ENCODE data around the gene AGMAT. TPM values are rescaled to one million over a fixed set of nuclear protein-coding genes. Genes with fewer than 3 reads are reported as not detected.
"Not testable (repeated sequence)": the region's sequence is repeated elsewhere in the genome, so short reads cannot be mapped to it uniquely, and the experiment has no call there.

The AGMAT gene
- total RNA-seq, 1 experiment from 2014 or later, result 4.3 TPM

DNA sequence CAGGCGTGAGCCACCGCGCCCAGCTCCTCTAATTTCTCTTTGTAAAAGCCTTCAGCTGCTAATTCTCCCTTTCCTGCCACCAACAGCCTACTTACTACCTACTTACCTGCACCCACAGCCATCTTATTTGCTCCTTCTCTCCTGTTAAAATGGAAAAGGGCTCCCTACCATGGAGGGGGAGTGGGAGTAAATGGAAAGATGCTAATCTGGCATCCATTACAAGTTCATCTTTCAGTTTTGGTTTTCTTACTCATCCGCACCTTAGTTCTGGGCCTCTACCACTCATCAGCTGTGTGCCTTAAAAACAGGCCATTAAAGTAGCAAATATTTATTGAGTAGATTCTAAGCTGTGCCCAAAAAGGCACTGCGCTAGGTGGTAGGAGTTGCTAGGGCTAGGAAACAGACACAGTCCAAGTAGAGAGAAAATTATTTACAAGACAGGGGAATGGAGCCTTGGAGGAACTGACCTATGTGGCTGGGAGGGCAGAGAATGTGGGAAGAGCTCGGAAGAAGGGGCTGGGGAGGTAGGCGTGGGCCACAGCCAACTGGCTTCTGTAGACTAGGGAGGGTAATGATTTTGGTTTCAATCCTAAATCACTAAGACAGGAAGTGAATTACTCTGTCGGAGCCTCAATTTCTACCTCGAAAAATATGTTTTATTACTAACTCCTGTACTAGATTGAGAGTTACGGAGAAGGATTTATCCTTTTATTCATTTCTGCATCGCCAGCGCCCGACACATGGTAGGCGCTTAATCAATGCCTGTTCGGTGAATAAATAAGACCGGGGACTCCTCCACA, 31.7 kb upstream of the AGMAT start:
- peak; percentile 63 for DNase-seq (ENCODE audit: low read depth)

DNA sequence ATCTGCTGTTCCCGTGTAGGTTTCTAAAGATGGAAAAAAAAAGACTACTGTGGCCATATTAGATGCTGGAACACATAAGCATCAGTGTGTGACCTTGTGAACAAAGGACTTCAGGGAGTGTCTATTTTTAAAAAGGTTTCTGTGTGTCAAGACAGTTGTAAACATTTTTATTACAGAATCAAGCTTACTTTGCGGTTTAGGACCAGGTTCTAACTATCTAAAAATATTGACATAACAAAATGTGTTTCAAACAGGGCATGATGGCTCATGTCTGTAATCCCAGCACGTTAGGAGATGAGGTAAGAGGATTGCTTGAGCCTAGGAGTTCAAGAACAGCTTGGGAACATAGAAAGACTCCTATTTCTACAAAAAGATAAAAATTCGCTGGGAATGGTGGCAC, 25.3 kb upstream of the AGMAT start:
- DNase-seq (ENCODE audit: low read depth), result no peak

DNA sequence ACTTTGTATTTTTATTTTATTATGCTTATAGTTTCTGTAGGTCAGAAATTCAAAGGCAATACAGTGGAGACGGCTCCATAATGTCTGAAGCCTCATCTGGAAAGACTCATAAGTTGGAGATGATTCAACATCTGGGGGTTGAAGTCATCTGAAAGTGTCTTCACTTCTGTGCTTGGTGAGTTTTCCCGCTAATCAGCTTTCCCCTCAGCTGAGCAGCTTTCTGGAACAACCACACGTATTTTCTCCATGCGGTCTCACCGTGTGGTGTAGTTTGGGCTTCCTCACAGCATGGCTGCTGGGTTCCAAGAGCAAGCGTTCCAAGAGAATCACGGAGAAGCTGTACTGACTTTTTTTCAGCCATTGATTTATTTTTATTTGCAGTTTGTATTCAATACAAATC, 24.8 kb upstream of the AGMAT start:
- no peak for DNase-seq (ENCODE audit: low read depth)

DNA sequence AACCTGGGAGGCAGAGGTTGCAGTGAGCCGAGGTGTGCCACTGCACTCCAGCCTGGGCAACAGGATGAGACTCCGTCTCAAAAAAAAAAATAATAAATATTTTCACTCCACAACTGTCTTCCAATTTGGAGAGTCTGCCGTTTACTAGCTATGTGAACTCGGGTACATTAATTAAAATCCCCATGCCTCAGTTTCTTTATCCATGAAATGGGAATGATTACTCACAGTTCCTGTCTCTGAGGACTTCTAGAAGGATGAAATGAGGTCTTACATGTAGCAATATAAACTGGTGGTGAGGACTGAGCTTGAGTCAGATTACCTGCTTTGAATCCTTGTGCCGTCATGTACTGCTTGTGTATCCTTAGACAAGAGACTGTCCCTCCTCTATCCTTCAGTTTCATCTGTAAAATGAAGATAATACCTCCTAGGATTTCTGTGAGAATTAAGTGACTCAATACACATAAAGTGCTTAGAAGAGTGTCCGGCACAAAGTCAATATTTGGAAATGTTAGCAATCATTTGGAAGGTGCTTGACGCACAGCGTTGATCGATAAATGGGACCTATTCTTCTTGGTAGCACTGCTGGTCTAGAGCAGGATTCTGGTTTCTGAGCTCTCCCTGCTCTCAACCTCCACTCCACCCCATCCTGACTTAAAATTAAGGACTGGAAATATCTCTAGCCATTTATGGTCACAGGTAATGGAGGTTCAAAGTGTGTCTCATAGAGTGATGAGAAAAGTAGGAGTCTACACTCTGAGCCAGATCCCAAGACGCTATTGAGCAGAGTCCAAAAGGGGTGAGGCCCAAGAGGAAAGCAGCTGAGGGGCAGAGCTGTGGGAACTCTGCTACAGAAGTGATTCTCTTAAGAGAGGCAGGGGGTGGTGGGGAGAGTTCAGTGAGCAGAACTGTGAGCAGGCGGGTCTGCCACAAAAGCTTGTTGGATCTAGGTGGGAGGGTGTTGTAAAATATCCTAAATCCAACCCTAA, 20.8 kb upstream of the AGMAT start:
- DNase-seq (ENCODE audit: low read depth), result no peak

DNA sequence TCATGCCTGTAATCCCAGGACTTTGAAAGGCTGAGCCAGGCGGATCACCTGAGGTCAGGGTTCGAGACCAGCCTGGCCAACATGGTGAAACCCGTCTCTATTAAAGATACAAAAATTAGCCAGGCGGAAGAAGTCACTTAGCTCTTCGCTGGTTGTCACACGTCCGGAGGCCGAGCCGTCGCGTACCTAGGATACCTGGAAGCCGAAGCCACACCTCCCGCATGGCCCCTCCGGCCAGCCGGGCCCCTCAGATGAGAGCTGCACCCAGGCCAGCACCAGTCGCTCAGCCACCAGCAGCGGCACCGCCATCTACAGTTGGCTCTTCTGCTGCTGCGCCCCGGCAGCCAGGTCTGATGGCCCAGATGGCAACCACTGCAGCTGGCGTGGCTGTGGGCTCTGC, 19.5 kb upstream of the AGMAT start:
- not testable (repeated sequence) for DNase-seq (ENCODE audit: low read depth)

DNA sequence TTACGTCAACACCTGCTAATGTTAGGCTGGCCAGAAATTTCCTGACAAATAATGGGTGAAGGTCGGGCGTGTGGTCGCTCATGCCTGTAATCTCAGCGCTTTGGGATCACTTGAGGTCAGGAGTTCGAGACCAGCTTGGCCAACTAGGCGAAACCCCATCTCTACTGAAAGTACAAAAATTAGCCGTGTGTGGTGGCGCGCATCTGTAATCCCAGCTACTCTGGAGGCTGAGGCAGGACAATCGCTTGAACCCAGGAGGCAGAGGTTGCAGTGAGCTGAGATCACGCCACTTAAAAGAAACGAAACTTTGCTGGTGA, 19.1 kb upstream of the AGMAT start:
- not testable (repeated sequence) for DNase-seq (ENCODE audit: low read depth)

DNA sequence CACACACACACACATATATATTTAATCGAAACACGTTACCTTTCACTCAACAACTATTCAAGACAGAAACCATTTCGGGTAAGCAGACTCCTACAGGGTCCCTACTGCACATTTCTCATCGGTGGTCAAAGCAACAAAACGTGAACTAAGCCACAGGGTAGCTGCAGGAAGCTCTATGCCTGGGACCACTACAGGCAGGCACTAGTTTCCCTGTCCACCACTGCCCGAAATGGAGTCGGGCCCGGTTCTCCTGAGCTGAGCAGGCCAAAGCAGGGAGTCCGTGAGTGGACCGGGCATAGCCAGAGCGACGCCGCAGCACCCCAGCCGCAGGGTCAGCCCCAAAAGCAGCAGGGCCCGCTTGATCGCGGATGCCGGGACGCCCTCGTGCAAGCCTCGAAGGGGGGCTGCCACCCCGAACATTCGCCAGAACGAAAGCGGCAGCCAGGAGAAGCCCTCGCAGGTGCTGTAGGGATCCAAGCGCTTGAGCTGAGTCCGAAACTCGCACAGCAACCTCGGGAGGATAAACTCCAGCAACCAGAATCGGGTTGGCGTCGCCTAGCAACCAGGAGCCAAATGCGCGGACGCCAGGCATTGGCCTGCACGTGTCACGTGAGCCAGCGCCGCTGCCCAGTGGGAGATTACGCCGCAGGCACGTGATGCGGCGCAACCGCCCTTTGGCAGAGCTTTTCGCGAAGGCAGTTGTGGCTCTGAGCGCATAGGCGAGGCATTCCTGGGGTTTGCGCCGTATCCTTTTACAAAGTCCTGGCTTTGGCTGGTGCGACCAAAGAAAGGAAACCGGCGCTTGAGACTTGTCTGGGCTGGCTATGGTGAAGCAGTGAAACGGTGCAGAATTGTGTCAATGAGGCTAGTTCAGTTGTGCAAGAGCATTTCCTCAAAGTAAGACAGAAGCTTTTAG, 18.5 kb upstream of the AGMAT start:
- peak; percentile 99 for DNase-seq (ENCODE audit: low read depth)

DNA sequence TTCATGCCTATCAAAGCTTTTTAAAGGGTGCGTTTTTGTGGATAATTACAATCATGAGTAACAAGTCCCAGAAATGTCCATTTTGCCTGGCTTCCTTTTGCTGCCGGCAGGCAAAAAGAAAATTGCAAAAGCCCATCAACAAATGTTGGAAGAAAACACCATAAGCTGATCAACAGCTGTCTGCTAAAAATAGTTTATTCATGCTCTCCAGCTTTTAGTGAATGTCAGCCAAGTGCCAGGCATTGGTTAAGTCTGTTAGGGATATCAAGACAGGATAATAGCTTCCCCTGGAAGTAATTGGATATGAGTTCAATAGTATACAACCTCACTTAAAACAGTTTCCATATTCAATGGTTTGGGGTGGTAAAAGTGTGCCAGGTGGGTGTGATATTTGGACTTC, 13.6 kb upstream of the AGMAT start:
- no peak for DNase-seq (ENCODE audit: low read depth)

DNA sequence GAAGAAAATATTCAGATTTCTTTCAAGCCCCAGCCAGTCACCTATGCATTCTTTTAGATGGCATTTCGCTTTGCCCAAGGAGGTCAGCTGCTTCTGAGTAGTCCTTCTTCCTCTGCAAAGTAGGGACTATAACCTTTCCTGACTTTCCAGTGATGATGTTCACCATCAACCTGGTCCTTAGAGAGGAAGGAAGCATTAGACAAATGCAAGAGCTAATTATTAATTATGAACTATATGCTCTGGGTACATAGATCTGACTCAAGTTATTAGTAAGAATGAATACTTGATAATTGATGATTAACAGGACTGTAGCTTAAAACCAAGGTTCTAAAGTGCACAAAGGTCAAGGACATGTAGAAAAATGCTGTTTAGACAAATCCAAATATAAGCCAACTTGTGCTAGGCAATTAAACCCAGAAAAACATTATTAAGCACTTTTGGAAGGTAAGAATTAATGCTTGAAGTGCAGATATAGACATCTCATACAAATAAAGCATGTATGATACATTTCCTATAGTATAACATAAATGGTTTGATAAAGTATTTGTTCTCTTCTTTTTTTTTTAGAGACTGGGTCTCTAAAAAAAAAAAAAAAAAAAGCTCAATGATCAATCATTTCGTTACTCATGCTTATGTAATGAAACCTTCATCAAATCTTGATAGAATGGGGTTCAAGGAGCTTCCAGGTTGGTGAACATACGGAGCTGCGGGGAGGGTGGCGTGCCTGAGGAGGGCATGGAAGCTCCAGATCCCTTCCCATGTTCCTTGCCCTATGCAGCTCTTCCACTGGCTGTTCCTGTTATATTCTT, 11.2 kb upstream of the AGMAT start:
- no peak for DNase-seq (ENCODE audit: low read depth)

DNA sequence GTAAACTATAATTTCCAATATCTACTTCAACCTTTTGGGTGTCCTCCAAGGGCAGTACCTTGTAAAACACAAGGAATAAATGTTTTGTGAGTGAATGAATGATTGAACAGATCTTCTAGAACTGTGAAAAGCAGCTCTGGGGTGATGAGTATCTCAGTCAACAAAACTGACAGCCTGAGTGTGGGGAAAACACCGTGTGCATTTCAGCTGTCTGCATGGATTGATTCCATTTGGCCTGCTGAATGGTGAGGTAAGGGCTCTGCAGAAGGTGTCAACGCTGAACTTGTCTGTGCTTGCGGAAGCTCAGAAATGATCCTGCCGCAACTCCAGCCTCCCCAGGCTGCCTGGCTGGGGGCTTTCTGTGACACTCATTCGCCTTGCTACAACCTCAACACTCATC, 7.4 kb upstream of the AGMAT start:
- no peak for DNase-seq (ENCODE audit: low read depth)

DNA sequence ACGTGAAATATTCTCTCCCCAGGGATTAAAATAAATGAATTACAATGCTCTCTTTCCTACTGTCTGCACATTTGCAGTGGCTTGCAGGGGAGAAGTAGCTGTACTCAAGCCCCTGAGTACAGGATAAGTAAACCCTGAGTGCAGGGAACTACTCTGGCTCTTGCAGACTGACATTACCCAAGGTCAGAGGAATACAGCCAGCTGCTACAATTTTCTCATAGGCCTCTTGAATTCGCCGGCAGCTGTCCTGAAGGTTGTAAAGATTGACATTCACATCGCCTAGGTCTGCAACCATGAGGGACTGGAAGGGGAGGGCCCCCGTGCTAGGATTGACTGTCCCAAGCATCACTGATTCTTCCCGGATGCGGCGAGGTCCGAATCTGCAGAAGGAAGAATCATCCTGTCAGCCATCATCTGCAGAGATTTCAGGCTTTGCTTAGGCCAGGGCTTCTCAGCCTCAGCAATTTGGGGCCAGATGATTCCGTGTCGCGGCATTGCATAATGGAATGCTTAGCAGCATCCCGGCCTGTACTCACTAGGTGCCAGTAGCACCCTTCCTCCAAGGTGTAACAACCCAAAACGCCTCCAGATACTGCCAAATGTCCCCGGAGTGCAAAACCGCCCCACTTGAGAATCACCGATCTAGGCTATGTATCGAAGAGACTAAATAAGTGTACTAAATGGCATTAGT, 1.7 kb downstream of the AGMAT start:
- DNase-seq (ENCODE audit: low read depth), result no peak

DNA sequence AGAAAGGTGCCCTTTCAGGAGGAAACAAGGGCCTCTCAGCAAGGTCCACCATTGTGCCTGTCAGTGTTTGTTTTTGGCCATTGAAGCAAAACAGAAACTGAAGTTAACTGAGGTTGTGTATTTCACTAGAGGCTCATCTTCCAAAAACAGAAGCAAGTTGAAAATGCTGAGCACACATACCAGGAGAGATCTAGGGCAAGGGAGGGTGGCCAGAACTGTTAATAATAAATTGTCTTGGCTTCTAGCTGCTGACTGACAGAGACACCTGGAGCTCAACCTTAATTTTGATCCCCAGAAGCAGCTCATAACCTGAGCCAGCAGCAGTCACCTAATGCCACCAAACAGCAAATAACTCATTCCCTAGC, 5.2 kb downstream of the AGMAT start:
- no peak for DNase-seq (ENCODE audit: low read depth)

DNA sequence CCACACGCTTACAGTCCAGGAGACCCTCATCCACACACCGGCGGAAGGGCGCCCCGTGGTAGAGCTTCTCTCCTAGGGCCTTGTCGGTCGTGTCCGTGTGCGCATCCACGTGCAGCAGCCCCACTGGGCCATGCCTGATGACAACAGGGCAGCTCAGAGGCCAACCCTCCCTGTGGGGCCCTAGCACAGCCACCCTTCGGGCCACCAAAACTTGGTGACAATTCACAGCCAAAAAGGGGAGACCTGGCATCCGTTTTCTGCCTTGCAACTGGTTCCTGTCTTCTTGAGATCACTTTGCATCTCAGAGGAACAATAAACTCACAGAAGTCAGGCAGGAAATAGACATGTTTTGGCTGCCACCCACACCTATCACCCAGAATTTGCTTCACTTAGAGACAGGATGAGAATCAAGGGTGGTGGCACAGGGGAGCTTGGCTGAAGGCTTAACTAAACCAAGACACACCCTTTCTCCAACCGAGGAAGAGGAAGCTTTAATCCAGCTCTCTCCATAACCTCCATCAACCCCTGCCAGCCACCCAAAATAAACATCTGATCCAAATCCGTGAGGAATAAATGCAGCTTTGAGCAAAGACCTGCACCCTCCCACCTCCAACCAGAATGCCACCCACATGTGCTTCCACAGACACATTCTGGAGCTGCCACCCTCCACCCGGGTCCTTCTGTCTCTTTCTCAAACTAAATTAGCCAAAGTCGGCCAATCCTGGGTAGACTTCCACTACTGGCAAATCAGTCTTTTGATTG, 5.7 kb downstream of the AGMAT start:
- no peak for DNase-seq (ENCODE audit: low read depth)

DNA sequence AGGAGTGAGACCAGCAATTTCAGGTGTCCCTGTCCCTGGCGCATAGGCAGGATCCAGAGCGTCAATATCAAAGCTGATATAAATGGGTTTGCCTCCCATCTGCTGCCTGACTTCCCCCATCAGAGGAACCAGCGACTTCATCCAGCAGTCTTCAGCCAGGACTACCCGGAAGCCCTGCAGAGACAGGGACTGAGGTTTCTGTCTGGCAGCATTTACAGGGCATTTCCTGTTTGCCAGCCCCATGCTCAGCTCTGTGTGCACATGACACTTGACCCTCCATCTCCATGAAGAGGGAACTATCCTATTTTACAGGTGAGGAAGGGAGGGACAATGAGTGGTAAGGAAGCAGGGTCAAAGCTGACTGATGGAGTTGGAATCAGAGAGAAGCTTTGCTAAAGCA, 7.2 kb downstream of the AGMAT start:
- DNase-seq (ENCODE audit: low read depth), result no peak

DNA sequence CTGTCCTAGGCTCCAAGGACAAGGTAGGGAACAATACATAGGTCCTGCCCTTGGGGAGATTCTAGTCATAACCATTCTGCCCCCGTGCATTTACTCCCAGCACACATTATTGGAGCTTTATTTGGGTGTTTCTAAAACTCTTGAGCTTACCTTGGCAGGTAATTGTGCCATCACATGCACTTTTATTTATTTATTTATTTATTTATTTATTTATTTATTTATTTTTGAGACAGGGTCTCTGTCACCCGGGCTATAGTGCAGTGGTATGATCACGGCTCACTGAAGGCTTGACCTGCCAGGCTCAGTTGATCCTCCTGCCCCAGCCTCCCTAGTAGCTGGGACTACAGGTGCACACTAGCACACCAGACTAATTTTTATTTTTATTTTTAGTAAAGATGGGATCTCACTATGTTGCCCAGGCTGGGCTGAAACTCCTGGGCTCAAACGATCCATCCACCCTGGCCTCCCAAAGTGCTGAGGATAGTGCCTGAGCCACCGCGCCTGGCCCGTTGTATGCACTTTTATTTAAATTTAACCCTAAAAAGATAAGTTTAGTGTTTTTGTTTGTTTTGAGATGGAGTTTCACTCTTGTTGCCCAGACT, 9.2 kb downstream of the AGMAT start:
- no peak for DNase-seq (ENCODE audit: low read depth)

DNA sequence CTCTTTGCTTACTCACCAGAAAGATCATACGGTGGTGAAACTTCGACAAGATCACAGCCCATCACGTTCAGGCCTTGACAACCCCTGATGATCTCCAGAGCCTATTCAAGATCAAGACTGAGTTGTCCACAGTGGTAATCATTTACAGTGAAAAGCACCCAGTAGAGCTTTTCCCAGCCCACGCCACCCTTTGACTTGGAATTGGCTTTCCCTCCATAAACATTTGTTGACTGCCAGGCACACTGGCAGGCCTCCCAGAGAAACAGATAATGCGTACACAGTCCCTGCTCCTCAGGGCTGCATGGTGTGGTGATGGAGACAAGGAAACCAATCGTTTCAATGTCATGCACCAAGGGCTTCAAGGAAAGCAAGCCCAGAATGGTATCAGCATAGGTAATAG, 10.1 kb downstream of the AGMAT start:
- DNase-seq (ENCODE audit: low read depth), result no peak

DNA sequence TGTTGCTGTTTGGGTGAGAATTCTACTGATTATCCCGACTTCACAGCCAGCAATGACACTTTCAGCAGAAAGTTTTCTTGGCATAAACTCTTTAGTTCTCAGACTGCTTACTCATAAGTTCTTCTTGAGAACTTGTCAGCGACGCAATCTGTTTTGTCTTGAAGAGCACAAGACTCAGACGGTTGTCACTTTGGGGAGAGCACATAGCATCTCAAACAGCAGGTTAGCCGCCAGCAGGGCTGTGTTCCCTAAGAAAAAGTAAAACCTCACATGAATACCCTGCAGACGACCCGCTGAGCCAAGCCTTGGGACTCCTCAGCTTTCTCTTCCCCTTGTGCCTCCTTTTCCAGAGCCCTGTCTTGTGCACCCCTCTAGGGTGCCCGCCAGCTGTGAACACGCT, 11.4 kb downstream of the AGMAT start:
- no peak for DNase-seq (ENCODE audit: low read depth)

DNA sequence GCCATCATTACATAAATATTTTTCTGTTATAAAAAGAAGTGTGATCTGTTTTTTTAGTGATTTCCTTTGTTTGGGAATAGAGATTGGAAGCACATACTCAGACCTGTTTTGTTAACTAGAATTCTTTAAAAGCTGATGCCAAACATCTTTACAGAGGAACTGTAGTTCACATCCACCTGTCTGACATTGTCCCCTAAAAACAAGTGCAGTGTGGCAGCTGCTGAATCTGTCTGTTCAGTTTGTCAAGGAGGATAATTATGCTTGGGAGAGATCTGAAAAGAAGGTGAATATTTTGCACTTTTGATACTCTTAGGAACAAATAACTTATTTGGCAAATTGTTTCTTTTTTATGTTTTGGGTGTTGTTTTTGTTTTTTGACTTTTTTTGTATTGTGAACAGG, 13.6 kb downstream of the AGMAT start:
- no peak for DNase-seq (ENCODE audit: low read depth)

DNA sequence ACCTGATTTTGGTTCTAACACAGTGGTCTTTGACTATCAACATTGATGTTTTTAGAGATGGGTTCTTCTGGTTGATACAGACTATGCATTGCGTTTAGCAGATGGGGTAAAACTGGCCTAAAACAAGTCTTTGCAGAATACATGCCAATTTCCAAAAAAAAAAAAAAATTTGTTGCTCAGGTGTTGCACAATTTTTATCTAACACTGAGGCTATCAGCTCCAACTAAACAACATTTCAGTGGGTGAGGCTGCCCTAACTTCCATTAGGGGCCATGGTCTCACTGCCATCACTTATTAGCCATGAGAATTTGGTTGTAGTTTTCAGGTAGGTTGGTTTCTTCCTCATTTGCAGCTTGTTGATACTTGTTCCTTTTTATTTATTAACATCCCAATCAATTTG, 14.0 kb downstream of the AGMAT start:
- no peak for DNase-seq (ENCODE audit: low read depth)

All from Daoy (cell line).